Endometrial microvascular endothelial cells (primary cell): ENCODE measurements around the gene MRPL38. TPM values are rescaled to one million over a fixed set of nuclear protein-coding genes. Genes with fewer than 3 reads are reported as not detected.

Experiments
- in situ Hi-C: cut with HindIII; loops from 2 replicates; pipeline ENCODE4 v1.10.0; 2017; ENCODE audit warnings: low sequenced_read_pairs, low pct_unique_long_range_greater_than_20kb; ENCODE audit errors: inconsistent ontology term
- total RNA-seq: library from RNA; depleted of rRNA; stranded (reverse); fragments of >200 nt; gene quantifications from one replicate; pipeline ENCODE4 v1.2.3, GENCODE V29; 2015; ENCODE audit errors: inconsistent ontology term

The MRPL38 gene
- total RNA-seq, 1 donor from 2014 or later, result 44.7 TPM

DNA sequence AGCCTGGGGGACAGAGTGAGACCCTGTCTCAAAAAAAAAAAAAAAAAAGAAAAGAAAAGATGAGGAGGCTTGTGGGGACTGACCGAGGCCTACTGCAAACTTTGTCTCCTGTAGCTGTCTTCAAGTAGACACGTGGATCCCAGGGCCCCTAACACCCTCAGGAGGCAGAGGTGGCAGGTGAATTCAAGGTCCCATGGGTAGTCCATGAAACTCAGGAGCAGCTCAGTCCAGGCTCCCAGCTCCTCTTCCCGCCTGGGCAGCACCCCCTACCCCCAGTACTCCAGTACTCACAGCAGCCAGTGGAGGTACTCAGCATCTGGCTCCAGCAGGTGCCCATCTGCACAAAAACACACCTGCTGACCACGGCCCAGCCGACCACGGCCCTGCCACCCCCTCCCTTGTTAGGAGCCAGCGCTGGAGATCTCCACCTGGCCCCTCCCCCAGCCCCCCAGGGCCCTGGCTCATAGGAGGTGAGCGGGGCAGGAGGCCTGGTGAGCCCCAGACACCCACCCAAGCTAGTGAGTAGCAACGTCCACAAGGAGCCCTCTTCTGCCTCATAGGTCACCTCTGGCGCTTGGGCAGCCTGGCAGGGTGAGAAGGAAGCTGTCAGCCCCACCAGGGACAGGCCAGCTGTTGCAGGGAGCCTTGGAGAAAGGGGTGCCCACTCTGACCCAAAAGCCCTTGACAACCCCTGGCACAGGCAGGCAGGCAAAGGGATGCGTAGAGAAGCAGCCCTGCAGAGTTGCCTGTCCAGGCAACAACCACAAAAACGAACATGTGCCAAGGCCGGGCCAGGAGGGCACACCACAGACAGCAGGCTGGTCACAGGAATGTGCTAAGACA is 3.8 kb downstream of the MRPL38 start:
- in situ Hi-C loops, result no loop called here

DNA sequence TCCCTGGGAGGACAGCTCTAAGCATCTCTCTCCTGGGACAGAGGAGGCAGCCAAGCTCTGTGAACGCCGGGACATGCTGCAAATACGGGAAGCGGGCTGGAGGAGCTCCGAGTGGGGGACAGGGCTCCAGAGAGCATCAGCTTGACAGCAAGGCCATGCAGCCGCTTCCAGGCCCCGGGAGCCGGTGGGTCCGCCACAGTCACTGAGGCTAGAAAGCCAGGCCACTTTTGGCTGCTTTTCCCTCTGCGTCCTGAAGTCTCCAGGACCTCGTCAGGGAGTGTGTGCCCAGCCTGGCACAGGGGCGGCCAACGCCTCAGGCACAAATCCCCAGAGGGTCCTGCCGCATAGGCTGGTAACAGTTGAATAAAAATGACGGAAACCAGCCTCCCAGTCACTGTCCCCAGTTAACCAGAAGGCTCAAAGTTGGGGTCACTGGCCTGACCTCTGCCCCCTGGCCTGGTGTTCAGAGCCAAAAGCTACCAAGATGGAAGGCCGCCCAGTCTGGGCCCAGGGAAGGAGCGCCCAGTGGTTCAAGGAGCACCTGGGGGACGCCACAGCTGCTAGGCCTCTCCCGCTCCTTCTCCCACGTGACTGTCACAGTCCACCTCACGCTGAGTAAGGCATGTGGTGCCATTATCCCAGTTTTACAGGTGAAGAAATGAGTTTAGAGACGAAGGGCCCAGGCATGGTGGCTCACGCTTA is 4.8 kb downstream of the MRPL38 start:
- in situ Hi-C loops, result no loop called here

DNA sequence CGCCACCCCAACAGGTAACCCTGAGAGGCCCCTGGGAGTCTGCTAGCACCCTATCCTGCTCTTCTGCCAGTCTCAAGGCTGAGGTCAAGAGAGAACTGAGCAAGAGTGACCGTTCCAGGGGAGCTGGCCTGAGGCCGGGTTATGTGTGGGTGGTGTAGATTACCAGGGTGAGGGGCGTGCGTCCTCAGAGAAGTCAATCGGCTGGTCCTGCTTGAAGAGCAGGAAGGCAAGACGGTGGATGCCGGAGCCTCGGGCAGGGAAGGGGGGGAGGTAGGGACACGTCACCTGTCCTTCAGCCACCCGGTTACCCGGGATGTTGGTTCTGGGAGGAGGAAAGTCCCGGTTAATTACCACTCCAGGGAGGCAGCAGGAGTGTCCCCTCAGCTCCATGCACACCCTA is 5.3 kb downstream of the MRPL38 start:
- in situ Hi-C loops, result no loop called here

DNA sequence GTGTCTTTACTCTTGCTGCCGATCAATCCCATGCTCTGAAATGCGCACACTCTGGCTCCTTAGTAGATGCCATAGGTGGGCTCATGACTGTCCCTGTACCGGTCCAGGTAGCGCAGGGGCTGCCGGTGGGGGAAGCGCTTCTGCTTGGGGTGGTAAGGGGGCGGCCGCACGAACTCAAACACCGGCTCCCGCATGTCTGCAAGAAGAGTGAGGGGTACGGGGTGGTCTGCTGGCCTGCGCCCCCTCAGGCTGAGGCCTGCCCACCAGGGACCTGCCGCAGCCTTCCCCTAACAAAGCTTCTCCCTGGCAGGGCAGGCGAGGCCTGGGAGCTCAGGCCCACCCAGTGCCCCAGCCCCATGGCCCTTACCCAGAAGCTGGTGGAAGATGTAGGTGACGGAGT is 5.9 kb downstream of the MRPL38 start:
- in situ Hi-C loops, result no loop called here

DNA sequence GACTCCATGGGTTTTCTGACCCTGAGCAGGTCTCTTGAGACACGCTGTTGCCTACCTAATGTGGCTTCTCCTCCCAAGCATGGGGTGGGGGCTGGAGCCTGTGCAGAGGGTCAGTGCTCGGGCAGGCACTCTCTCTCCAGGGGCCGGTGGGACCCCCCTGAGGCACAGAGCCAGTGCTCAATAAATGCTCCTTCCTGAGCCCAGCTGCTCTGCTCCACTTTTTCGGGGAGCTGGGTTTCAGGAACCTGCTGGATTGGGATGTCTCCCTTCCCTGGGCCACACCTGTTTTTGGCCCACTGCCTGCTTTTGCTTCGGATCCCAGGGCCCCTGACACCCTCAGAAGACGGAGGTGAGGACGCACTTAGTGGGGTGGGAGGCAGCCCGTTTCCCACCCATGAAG is 6.6 kb downstream of the MRPL38 start:
- in situ Hi-C loops, result no loop called here

GRCh38 chr17:75897160-75898019 is 7.3 kb downstream of the MRPL38 start:
- in situ Hi-C loops, result no loop called here

DNA sequence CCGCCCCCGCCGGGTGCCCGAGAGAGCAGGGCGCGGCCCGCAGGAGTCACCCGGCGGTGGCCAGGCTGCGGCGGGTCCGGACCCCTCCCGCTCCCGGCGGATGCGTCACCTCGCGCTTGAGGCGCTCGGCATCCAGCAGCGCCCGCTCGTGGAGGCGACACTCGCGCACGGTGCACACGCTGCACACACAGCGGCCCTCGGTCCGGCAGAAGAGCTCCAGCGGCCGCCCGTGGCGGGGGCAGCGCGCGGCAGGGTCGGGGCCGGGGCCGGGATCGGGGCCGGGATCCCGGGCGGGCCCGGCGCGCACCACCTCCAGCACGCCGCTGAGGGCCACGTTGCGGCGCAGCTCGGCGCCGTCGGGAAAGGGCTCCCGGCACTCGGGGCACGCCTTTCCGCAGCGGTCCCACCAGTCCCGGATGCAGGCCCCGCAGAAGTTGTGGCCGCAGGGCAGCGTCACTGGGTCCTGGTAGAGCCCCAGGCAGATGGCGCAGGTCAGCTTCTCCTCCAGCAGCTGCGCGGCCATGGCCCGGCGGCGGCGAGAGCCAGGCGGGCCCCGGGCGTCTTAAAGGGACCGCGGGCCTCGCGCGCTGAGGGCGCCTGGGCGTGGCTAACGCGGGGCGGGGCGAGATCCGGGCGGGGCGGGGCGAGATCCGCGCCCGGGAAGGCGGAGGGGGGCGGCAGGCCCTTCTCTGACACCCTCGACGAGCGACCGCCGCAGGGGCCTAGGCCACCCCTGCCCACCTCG is 8.1 kb downstream of the MRPL38 start, which contains the start of gene TRIM65:
TRIM65 (minus strand) TSS at position 537 of the 745 bp plus-strand sequence; CDS start at position 523, 14 bp downstream.
- in situ Hi-C loops, result no loop called here

DNA sequence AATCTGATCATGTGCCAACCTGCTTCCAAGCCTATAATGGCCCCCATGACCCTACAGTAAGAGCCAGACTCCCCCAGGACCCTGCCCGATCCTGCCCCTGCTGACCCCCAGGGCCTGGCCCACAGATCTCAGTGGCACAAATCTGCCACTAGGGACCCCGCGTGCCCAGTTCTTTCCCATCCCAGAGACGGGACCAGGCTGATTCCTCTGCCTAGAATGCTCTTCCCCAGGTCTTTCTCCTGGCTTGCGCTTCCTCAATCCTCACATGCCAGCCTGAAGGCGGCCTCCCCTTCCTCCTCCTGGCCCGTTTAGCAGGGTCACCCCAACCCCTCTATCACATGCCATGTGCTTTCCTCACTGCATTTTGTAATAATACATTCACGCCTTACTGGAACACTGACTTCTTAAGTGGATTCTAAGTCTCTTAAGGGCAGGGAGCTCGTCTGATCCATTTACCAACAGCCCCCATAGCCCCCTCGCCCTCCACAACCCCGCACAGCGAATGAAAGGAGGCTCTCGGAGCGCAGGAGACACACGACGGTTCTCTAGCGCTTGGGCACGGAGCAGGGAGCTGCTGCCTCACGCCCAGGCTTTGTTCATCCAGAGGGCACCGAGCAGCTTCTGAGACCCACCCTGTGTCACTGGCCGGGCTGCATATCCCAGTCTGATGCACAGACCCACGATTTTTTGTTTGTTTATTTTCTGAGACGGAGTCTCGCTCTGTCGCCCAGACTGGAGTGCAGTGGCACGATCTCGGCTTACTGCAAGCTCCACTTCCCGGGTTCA is 9.1 kb downstream of the MRPL38 start:
- in situ Hi-C loops, result no loop called here

DNA sequence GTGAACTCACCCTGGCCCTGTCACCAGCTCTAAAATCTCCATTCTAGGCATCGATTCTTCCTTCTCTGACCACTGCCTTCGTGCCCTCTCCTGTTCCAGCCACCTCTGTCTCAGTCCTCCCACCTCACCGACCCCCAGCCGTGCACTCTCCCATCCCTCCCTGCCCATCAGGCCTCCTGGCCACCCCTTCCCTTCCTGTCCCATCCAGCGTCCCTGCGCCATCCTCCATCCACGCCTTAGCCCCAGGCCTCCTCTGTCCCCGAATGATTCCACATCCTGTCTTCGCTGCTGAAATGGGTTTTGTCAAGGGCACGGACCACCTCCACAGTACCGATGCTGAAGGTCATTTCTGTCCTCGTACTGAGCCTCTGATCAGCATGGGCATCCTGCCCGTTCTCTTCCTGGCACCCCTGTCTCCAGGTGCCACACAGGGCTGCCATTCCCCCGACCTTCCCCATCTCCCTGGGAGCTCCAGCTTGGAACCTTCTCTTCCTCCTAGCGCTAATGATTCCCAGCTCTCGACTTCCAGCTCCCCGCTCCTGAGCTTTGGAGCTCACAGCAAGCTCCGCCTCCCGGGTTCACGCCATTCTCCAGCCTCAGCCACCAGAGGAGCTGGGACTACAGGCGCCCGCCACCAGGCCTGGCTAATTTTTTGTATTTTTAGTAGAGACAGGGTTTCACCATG is 10.5 kb downstream of the MRPL38 start:
- in situ Hi-C loops, result no loop called here

- in situ Hi-C loops, result no loop called here
These were observed 11.2 kb downstream of the MRPL38 start for GRCh38 chr17:75893305-75894048.

DNA sequence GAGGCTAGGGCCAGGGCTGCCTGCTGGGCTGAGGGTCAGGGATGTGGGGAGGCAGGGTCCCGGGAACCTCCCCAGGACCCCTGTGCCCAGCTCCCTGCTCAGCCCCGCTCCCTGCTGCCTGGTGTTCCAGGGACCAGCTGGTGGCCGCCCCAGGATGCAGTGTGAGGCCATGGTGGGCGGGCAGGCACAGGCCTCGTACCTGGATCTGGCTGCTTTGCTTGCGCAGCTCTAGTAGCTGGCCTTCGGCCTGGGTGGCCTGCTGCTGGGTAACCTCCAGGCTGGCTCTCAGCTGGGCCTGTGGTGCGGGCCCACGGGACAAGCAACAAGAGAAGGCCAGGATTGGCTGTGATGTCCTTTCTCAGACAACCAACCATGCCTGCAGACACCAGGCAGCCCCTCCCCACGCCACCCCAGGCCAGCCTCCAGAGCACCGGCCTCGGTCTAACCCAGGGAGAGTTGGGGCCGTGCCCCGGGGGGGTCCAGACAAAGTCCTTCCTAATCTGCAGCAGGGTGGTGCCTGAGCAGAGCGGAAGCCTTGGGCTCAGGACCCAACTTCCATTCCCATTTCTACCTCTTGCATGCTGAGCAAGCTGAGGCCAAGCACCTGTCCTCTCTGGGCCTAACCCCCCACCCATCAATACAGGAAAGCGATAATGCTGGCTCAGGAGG is 12.0 kb downstream of the MRPL38 start:
- in situ Hi-C loops, result no loop called here

DNA sequence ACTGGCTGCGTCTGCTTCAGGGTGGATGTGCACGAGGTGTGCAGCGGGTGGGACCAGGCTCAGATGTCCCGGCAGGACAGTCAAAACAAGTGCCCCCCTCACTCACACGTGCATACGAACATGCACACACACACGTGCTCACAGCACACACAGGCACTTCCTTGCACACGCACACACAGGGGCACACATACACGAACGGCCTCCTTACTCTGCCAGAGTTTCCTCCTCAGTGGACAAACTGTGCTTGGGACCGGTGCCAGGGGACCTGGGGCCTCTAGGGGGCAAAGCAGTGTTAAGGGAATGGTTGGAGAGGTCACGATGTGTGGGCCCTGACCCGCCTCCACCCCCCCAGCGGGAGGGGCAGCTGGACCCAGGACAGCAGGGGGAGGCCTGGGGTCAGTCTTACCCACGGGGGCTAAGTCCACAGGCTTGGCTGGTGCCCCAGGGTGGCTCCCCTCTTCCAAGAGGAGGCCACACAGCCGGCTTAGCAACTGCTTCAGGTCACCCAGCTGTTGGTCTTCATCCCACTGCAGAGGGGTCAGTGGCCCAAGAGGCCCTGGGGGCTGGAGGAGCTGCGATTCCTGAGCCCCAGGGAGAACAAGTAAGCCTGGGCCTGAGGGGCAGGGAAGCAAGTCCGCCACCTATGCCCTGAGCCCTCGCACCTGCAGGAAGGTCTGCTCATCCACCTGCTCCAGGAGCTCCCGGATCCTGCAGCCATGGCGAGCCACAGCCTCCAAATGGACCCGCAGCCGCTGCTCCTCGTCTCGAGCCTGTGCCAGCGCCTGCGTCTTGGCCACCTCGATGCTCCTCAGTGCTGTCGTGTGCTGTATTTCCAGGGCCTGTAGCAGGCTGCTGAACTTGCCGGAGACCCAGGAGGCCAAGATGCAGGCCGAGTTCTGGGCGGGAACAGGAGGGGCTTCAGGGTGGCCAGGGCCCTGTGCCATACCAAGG is 12.8 kb downstream of the MRPL38 start:
- in situ Hi-C loops, result no loop called here

- in situ Hi-C loops, result no loop called here
These were observed 13.6 kb downstream of the MRPL38 start for GRCh38 chr17:75891022-75891604.

- in situ Hi-C loops, result no loop called here
These were observed 15.2 kb downstream of the MRPL38 start for GRCh38 chr17:75889454-75889853.

DNA sequence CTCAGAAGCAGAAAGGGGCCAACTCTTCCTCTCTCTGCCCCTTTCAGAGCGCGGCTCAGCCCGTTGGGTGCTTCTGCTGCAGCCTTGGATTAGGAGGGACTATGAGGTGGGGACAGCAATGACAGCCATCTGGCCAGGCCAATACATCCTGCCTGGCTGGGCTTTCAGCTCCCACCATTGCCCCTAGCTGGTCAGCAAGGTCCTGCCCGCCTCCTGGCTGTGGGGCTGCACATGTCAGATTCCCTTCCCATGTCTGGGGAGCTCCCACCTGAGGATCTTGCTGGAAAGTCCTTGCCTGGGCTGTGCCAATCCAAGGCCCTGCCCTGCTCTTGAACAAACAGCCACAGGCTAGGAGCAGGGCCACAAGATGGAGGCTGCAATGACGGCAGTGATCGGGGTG is 16.2 kb downstream of the MRPL38 start:
- in situ Hi-C loops, result no loop called here
